RKO (cell line): ENCODE measurements around the gene GGCT.

Source experiments
- DNase-seq: peaks from one replicate; pipeline ENCODE4 v3.0.0-alpha.2; 2016; ENCODE audit warnings: low spot score

The GGCT gene

DNA sequence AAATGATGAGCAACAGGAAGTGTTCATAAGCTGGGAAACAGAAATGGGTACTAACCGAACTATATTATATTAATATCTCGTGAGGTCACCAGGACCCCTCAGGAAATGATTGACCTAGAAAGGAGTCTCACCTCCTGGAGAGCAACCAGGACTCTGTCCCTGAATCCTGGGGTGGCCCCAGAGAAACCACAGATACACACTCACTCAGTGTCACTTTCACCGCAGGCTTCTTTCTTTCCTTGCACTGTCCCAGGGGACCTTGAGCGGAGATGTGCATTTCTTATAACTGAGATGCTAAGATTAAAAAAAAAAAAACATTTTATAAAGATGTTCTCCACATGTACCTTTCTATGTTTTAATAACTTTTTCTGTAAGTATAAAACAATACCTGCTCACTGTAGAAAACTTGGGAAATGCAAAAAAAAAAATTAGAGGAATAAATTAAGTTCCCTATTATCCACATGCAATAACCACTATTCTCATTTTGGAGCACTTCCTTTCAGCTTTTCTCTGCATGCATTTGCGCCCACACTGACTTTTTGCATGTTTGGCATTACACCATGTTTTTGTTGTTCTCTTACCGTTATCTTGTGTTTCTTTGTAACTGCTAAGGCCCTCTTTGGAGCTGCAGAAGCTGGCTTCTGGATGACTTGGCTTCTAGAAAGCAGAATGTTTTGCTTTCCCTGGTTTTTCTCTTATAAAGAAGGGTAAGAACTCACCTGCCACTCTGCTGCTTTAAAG, 41.1 kb downstream of the GGCT start:
- DNase-seq, result no peak

DNA sequence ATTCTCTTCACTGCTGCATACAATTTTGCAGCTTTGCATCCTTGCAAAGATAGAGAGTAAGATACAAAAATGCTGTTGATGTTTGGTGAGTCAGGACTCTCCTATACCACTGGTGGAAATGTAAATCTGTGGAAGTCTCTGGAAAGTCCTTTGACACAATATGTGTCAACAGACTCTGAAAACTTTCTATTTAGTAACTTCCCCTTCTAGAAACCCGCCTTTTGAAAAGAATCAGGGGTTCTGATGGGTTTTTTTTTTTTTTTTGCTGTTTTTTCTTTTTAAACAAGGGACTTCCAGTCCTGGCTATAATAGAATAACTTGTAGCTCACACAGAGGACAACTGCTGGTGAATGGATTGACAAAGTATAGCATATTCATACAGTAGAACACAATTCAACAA, 42.5 kb downstream of the GGCT start:
- no peak for DNase-seq

DNA sequence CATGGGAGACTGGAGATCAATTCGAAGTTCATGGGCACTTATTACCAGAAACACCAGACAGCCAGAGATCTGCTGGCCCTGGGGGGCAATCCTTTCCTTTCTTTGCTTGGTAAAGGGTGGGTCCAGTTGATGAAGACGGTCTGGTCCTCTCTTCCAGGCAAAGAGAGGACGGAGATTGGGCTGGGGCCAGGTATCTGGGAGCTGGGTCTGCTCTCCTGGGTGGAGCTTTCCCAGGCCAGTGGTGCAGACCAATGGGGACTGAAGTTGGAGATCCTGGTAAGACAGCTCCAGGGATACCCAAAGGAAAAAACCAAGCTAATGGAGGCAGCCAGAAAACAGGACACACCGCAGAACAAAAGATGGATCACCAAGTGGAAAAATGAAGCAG, 44.4 kb downstream of the GGCT start:
- no peak for DNase-seq

DNA sequence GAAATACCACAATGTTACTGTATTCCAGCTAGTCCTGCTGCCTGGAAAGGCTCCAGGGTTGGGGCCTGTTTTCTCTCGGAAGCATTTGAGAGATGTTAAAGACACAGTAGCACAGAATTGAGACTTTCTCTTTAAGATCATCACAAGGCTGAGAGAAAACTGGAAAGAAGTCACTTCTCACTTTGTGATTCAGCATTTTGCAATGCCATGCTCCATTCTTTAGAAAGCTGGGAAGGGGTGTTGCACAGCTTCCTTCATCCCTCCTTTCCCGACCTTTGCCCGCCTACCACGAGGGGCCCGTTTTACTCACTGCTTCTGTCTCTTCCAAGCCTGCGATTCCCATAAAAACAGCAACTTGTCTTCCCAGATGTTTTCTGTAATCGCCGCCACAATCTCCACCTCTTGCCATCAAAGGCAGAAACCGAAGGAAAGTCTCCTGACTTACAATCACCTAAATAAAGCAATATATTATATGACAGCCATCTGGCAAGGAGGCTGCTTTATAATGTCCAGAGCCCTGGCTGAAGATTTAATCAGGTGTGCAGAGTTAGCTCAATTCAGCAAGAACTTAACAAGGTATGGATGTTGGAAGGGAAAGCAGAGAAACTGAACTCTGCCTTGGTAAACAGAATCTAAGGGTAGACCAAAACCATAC, 44.9 kb downstream of the GGCT start:
- no peak for DNase-seq

DNA sequence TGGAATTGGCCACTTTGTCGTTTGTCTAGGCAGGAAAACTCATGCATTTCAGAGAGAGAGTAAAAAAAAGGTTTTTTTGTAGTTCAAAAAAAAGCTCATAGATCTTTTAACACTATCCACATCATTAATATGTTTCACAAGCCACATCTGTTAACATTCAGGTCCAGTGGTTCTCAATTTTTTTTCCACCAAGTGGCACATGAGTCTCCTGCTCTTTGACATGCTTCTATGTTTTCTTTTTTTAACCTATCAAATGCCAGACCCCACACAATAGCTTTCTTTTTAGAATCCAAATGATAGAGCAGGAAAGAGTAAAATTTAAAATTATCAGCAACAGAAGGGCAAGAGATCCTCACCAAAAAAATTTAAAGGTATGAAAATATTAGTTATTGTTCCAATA, 46.3 kb downstream of the GGCT start:
- no peak for DNase-seq

DNA sequence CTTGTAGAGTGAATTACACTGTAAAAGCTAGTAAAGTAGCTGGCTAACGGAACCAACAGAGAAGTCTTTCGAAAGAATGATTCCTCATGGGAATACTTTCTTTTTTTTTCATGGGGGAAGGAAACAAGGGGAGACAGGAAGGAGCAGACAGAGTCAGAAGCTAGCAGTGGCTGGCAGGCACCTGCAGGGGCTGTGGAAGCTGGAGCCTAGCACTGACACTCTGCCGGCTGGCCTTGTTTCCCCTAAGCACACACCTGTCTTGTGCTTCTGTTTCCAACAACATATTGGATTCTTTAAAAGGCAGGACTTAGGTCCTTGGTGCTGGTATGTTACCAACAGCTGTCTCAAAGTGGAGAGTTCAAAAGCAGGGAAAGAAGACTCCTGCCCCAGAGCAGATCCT, 50.7 kb downstream of the GGCT start:
- DNase-seq, result no peak

DNA sequence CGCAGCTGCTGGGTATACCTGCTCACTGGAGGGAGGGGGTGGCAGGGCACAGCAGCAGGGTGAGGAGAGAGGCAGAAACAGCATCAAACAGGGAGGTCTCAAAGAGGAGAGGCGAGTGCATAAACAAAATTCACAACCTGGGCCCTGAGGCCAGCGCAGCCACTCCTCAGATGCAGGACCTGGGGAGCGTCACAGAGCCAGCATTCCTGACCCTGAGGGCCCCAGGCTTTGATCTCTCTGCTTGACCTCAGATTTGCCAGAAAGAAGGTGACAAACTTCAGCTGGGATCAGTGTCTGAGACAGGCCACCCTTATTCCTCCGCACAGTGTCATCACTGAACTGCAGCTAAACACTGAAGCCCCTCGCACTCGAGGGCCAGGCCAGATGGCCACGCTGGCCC, 51.6 kb downstream of the GGCT start:
- no peak for DNase-seq

DNA sequence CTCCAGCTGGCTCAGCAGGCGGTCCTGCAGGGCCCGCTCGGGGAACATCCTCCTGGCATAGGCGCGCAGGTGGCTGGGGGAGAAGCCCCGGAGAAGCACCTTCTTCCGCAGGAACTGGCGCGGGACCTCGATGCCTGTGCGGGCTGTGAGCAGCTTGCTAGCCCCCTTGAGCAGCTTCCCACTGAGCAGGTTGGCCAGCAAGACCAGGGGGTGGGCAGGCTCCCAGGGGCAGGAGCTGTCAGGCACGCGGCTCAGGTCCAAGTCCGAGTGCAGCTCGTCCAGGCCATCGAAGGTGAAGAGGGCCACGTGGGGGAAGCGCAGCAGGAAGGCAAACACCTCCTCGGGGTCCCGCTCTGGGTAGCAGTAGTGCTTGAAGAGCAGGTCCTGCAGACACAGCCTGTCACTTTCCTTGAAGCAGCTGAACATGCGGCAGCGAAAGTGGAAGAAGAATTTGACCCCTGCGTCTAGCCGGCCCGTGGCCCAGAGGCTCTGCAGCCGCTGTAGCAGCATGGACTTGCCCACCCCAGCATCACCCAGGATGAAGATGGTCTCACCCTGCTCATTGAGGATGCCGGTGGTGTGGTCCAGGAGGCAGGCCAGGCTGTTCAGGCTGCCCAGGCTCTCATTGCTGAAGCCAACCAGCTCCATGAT, 52.2 kb downstream of the GGCT start:
- DNase-seq, result no peak

DNA sequence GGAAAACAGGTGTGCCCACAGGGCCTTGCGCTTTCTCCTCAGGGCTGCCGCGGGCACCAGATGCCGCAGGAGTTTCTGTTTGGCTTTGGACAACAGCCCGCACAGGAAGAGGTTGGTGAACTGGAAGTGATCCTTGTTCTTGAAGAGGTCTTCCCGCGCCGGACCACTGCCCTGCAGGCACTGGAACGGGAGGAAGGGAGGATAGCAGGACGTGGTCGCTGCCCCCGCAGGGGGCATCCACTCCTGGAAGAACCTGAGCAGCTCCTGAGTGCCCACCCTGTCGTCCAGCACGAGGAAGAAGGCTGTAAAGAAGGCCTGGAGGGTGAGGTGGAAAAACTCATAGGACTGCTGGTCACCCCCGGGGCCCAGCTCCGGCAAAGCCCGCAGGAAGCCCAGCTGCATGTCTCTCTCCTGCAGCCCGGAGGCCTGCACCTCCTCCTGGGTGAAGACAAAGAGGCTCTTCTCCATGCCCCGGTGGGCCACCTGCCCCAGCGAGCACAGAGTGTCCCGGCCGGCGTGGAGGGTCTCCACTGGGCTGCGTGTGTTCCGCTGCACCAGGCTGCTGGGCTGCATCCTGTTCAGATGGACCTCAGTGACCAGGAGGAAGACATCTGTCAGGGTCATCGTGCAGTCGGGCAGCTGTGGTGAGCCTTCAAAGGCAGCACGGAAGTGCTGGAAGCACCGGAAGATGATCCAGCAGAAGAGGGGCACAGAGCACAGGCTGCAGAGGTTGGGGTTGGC, 52.9 kb downstream of the GGCT start:
- DNase-seq, result no peak

DNA sequence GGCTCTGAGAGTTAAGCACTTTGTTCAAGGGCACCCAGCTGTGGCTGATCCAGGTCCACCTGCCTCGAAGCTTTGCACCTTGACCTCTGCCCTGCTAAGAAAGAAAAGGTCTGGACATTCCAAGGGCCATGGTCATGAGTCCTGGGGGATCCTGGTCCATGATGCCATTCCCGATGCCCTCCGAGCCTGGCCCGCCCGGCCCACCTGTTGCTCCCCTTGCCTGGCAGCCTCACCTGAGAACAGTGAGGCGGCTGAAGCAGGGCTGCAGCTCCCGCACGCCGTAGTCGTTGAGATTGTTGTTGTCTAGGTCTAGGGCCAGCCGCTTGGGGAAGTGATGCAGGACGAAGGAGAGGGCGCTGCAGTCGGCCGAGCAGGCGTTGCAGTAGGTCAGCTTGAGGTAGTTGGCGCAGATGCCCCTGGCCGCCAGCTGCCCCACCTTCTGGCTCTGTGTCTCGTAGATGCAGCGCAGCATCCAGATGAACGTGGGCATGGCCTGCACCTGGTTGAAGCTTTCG, 53.6 kb downstream of the GGCT start:
- DNase-seq, result no peak

DNA sequence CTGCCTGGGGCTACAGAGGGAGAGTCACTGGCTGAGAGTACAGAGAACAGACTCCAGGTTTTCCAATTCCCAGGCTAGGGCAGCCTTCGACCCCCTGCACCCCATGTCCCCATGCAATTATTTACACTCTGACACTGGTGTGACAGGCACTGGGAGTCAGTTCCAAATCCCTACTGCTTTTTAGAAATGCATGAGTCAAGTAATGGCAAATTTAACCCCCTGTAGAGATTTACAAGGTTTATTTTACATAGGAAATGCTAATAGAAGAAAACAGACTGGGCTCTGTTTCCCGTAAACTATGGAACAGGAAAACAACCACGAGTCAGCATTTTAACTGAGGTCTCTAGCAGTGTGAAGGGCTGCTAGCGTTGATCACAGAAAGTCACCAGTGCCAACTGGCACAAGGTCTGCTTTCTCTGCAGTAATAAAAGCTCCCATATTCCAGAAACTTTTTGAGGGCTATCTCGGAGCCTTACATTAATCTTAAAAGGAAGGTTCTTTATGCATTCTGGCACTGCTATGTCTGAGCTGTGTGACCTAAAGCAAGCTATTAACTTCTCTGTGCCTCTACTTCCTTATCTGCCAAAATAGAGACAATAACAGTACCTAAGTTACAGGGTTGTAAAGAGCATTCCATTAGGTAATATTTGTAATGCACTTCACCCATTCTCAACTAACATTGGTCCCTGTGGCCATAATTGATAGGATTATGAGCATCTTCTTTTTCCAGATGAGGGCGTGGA, 54.2 kb downstream of the GGCT start:
- no peak for DNase-seq

DNA sequence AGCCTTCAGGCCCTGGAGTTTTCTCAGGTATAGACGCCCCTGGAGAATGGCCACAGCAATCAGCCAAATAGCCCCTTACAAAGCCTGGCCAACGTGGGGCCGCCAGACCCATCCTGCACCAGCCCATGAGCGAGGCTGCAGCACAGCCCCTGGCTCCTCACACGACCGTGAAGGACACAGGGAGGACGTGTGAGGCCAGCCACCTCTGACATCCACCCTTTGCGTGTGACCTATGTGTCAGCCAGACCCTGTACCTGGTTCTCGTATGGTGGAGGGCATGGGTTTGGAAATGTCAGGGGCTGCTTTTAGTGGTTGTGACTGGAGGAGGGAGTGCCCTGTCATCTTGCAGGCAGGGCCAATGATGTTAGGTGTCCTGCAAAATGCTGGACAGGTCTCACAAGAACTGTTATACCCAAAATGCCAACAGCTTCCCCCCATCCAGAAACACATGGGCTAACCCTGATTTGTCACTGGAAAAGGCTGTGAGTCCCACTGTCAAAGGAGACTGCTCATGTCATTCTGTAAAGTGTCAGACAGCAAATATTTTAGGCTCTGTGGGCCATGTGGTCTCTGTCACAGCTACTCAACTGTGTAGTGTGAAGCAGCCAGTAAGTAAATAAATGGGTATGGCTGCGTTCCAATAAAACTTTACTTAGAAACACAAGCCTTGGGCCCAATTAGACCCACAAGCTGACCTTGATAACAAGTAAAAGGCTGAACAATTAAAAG, 56.0 kb downstream of the GGCT start:
- no peak for DNase-seq

DNA sequence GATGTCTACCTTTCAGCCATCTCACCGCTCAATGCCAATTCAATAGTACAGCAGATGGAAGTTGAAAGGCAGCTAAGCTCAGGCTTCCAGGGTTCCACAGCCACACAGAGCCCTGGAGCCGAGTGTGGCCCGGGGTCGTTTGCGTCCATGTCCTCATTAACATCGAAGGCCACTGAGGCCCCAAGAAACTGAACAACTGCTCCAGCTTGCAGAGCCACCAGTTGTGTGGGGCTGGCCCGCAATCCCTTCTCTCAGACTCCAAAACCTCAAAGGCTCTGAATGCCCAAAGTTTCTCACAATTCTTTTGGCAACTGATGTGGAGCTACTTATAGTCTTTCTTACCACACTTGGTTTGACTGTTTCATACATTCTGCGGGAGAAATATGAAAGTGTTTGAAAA, 57.2 kb downstream of the GGCT start:
- no peak for DNase-seq
